GM12891 (cell line): ENCODE measurements around the gene PTAR1.

Experiments used
- POLR2A ChIP-seq: IDR thresholded peaks from 2 replicates; pipeline ENCODE4 v1.6.1; 2011; ENCODE audit warnings: low read depth, low read length, control low read depth
- POLR2AphosphoS5 ChIP-seq: IDR thresholded peaks from 2 replicates; pipeline ENCODE4 v1.6.1; 2011; ENCODE audit warnings: low read depth, low read length, control low read depth

DNA sequence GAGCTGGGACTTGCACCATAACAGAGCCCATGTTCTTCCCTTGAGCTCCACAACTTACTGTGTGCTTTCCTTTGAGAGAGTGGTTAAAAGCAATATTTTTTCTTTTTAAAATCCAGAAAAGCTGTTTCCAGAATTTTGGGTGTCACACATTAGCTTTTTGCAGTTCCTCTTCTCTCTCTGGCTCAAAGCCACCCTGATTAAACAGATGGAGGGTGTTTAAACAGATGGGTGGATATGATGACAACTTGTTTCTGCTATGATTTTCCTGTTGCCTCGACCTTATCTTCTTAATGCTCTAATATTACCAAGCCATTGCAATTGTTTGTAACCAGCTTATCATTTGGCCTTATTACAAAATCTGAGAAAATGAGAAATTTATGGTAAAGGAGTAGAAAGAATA, 37.9 kb upstream of the PTAR1 start:
- no peak for TF ChIP-seq POLR2A
- no peak for TF ChIP-seq POLR2AphosphoS5
